ENCODE measurements around the gene MACROD2.

MACROD2 gene

DNA sequence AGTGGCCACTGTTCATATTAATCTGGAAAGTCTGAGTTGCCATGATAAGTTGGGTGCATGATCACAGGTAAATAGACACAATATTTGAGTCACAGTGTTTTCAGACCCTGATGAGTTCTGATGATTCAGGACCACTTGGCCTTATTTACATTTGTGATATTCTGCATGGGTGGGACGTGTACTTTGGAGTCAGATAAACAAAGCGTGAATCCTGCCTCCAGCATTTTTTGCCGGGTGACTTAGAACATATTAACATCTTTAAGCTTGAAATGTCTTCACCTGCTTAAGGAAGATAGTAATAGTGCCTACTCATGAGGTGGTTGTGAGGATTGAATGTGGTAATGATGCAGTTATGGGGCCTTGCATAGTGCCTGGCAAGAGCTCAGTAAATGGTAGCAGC is 1582.8 kb downstream of the MACROD2 start:
- no peak for DNase-seq (ENCODE audit: low read depth)
- no peak overlapping the region for H3K4me3 ChIP-seq (ENCODE audit: control insufficient read depth, low read depth, low read length)
- TF ChIP-seq, protein P1, sequence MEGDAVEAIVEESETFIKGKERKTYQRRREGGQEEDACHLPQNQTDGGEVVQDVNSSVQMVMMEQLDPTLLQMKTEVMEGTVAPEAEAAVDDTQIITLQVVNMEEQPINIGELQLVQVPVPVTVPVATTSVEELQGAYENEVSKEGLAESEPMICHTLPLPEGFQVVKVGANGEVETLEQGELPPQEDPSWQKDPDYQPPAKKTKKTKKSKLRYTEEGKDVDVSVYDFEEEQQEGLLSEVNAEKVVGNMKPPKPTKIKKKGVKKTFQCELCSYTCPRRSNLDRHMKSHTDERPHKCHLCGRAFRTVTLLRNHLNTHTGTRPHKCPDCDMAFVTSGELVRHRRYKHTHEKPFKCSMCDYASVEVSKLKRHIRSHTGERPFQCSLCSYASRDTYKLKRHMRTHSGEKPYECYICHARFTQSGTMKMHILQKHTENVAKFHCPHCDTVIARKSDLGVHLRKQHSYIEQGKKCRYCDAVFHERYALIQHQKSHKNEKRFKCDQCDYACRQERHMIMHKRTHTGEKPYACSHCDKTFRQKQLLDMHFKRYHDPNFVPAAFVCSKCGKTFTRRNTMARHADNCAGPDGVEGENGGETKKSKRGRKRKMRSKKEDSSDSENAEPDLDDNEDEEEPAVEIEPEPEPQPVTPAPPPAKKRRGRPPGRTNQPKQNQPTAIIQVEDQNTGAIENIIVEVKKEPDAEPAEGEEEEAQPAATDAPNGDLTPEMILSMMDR (conservative IDR thresholded peaks at IDR 0.05; ENCODE audit: control insufficient read depth, insufficient read depth, low read depth, low read length) = no peak

DNA sequence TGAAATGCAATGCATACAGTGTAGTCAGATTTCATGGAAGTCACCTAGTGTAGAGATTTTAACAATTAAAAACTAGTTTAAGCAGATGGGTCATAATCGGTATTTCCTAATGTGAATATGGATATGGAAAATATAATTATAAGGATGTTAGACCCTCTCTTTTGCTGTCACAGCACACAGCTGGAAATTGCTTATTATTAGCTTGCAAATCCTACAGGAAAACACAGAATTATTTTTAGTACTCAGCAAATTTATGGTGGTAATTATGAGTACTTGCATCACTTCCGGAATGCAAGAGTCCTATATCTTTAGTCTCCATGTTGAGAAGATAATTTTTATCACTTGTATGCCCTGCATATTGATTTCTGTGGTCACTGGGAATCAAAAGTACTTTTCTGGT is 1584.4 kb downstream of the MACROD2 start:
- no peak overlapping the region for H3K4me3 ChIP-seq (ENCODE audit: control insufficient read depth, low read depth, low read length)
- TF ChIP-seq, protein P1 (conservative IDR thresholded peaks at IDR 0.05; ENCODE audit: control insufficient read depth, insufficient read depth, low read depth, low read length) = no peak
- no peak for DNase-seq (ENCODE audit: low read depth)

DNA sequence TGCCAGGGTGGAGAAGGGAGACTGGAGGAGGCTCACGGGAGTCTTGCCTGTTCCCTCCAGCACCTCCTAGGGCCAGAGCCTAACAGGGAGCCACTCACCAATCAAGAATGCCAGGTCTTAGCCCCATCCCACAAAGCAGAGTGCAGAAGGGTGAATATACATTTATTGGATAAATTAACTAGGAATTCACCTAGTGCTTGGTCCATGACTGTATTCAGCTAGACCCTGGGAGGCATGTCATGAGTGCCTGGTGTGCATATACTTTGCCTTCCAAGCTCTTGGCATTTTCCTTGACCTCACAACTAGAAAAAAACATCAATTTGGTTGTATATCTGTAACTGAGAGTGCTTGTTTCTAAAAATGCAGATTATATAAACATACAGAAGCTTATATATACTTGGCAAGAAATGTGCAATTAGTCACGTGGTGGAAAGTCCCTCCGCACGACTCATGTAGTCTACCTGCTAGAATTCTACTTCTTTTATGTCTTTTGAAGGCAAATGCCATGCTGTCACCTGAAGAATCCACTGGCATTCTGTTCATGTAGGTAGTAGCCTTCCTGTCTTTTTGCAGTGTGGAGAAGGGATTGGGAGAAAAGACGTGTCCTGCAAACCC is 1586.9 kb downstream of the MACROD2 start:
- TF ChIP-seq, protein P1 (conservative IDR thresholded peaks at IDR 0.05; ENCODE audit: control insufficient read depth, insufficient read depth, low read depth, low read length) = no peak
- DNase-seq (ENCODE audit: low read depth) = no peak
- H3K4me3 ChIP-seq (ENCODE audit: control insufficient read depth, low read depth, low read length) = no peak overlapping the region

DNA sequence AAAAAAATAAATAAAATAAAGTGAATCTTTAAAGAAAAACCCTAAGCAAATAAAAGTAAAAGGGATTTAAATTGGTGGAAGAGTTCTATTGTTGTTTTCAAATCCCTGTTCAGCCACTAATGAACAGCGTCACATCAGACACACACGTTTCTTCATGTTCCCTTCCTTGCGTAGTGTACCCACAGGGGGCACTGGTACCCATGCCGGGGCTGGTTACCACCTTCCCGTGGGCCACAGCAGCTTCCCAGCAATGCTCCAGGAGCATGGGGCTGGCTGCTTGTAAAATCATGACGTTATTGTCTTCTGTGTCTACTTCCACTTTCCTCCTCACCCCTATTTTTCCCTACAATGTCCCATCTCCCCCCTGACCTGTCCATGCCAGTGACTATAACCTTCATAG is 1589.2 kb downstream of the MACROD2 start:
- DNase-seq (ENCODE audit: low read depth) = no peak
- TF ChIP-seq, protein P1 (conservative IDR thresholded peaks at IDR 0.05; ENCODE audit: control insufficient read depth, insufficient read depth, low read depth, low read length) = no peak
- H3K4me3 ChIP-seq (ENCODE audit: control insufficient read depth, low read depth, low read length) = no peak overlapping the region

DNA sequence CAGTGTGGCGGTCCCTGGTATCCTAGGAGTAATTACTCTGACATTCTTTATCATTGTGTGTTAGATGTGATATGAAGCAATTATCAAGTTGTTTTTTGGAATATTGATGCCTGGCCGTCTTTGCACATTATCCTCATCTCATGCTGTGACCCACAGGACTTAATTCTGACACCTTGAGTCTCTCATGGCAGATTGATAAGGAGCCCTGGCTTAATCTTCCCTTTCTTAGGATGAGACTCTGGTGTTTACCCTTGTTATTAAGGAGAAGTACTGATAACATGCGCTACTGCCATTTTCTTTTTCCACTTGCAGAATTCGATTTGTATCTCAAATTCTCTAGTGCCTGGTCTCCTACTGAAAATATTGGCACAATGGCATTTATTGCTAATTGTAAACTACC is 1597.8 kb downstream of the MACROD2 start:
- DNase-seq (ENCODE audit: low read depth) = no peak
- TF ChIP-seq, protein P1 (conservative IDR thresholded peaks at IDR 0.05; ENCODE audit: control insufficient read depth, insufficient read depth, low read depth, low read length) = no peak
- H3K4me3 ChIP-seq (ENCODE audit: control insufficient read depth, low read depth, low read length) = no peak overlapping the region

DNA sequence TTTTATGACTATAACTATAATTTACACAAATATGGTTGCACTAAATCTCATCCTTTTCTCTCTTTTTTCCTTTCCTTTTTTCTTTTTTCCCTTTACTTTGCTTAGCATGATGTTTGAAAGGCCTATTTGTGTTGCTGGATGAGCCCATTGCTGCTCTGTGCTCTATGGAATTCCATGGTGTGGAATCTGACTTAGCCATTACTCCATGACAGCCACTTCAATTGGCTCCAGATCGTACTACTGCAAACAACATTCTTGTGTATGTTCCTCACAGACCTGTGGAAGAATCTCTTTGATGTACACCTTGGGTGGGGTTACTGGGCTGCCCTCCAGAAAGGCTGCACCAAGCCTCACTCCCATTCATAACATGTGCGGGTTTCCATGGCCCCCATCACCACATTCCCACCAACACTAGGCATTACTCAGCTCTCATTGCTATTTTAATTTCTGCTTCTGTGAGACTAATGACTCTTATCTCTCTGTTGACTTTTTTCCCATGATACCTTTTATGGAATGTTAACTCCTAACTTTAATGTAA is 1598.9 kb downstream of the MACROD2 start:
- no peak for DNase-seq (ENCODE audit: low read depth)
- TF ChIP-seq, protein P1 (conservative IDR thresholded peaks at IDR 0.05; ENCODE audit: control insufficient read depth, insufficient read depth, low read depth, low read length) = no peak
- no peak overlapping the region for H3K4me3 ChIP-seq (ENCODE audit: control insufficient read depth, low read depth, low read length)
